Hepatocyte (in vitro differentiated cells): ENCODE results near the gene CCL4. TPM values are rescaled to one million over a fixed set of nuclear protein-coding genes. Genes with fewer than 3 reads are reported as not detected.
A peak's percentile ranks its signal among the peaks of the same experiment; 100 is the strongest.

Experiments
- DNase-seq: peaks from one replicate; pipeline ENCODE4 v3.0.0-alpha.2; 2016; ENCODE audit warnings: low spot score
- H2AFZ ChIP-seq: fragments of 200-600 bp; sonication (generic); 2 replicates; pipeline ENCODE4 v1.6.0; 2016; ENCODE audit warnings: antibody characterized with exemption, mild to moderate bottlenecking
- H3K27ac ChIP-seq: fragments of 200-600 bp; sonication (generic); 2 replicates; pipeline ENCODE4 v1.5.1; 2016; ENCODE audit warnings: mild to moderate bottlenecking
- H3K27me3 ChIP-seq: fragments of 200-600 bp; sonication (generic); 2 replicates; pipeline ENCODE4 v1.6.1; 2016
- H3K36me3 ChIP-seq: fragments of 200-600 bp; sonication (generic); replicated peaks from 2 replicates; pipeline ENCODE4 v1.5.1; 2016; ENCODE audit warnings: low read depth; ENCODE audit not compliant: insufficient read depth
- H3K4me1 ChIP-seq: fragments of 200-600 bp; sonication (generic); 2 replicates; pipeline ENCODE4 v1.5.1; 2016; ENCODE audit warnings: mild to moderate bottlenecking, moderate library complexity; ENCODE audit not compliant: insufficient read depth
- H3K4me2 ChIP-seq: fragments of 200-600 bp; sonication (generic); 2 replicates; pipeline ENCODE4 v1.6.0; 2016
- H3K4me3 ChIP-seq: fragments of 200-600 bp; sonication (generic); 2 replicates; pipeline ENCODE4 v1.5.1; 2016; ENCODE audit warnings: mild to moderate bottlenecking
- H3K79me2 ChIP-seq: fragments of 200-600 bp; sonication (generic); 2 replicates; pipeline ENCODE4 v1.6.0; 2017; ENCODE audit warnings: mild to moderate bottlenecking
- H3K9me2 ChIP-seq: fragments of 200-600 bp; sonication (generic); replicated peaks from 2 replicates; pipeline ENCODE4 v1.6.0; 2017; ENCODE audit warnings: mild to moderate bottlenecking; ENCODE audit not compliant: insufficient read depth
- H3K9me3 ChIP-seq: fragments of 200-600 bp; sonication (generic); 2 replicates; pipeline ENCODE4 v1.5.1; 2016; ENCODE audit warnings: low read depth, mild to moderate bottlenecking
- H4K20me1 ChIP-seq: fragments of 200-600 bp; sonication (generic); 2 replicates; pipeline ENCODE4 v1.6.0; 2016; ENCODE audit warnings: mild to moderate bottlenecking; ENCODE audit not compliant: insufficient read depth, poor library complexity, severe bottlenecking
- EZH2 ChIP-seq: fragments of 200-600 bp; sonication (generic); IDR thresholded peaks from 2 replicates; pipeline ENCODE4 v1.6.1; 2016; ENCODE audit warnings: antibody characterized with exemption, mild to moderate bottlenecking, borderline replicate concordance
- EZH2phosphoT487 ChIP-seq: fragments of 200-600 bp; sonication (generic); IDR thresholded peaks from one replicate; pipeline ENCODE4 v1.6.1; 2018; ENCODE audit warnings: antibody characterized with exemption, mild to moderate bottlenecking, low read depth, moderate library complexity; ENCODE audit not compliant: unreplicated experiment, severe bottlenecking
- WGBS: methylation state at CpG from one replicate; pipeline ENCODE4 v1.1.6; 2016; ENCODE audit warnings: low lambda C conversion rate; ENCODE audit errors: missing lambda C conversion rate; 5-methylcytosine and 5-hydroxymethylcytosine counted together
- polyA plus RNA-seq: library from polyadenylated mRNA; unstranded; fragments of >200 nt; fragmentation: Nextera tagmentation; extraction: Ambion mirVana; gene quantifications from 2 replicates; pipeline ENCODE4 v1.2.1, GENCODE V29; 2016
- small RNA-seq: library from RNA; depleted of rRNA; stranded (forward); fragments of <200 nt; gene quantifications from one replicate; pipeline ENCODE3, GENCODE V24; 2014
- total RNA-seq: library from RNA; depleted of rRNA; stranded (reverse); fragments of >200 nt; gene quantifications from 2 replicates; pipeline ENCODE4 v1.2.3, GENCODE V29; 2014
- TF ChIP-seq, protein P1 (sequence below): fragments of 200-600 bp; sonication (generic); IDR thresholded peaks from 2 replicates; pipeline ENCODE4 v1.5.1; 2016; ENCODE audit warnings: antibody characterized with exemption, mild to moderate bottlenecking; ENCODE audit not compliant: poor library complexity

Gene CCL4
- total and polyA plus RNA-seq, 2 experiments from 2014 or later = 5.8 to 21.1 TPM

GRCh38 chr17:36152639-36153120 is 49.1 kb downstream of the CCL4 start:
- Histone ChIP-seq H3K9me2 (no peaks in the 10 kb centered on the region), H3K36me3 (no peaks in the 10 kb centered on the region), H3K27ac (no peak overlapping the region), H3K4me1 (no peaks in the 10 kb centered on the region), H3K9me3 (no peaks in the 10 kb centered on the region), H4K20me1 (no peaks in the 10 kb centered on the region), H3K79me2 (no peaks in the 10 kb centered on the region), H3K4me2 (no peak overlapping the region), H3K27me3 (peaks cover 14% of the 10 kb centered on the region), H2AFZ (no peak overlapping the region), H3K4me3 (no peak overlapping the region)
- DNase-seq = no peak
- TF ChIP-seq EZH2 = no peak
- TF ChIP-seq EZH2phosphoT487 = no peak
- TF ChIP-seq, protein P1, sequence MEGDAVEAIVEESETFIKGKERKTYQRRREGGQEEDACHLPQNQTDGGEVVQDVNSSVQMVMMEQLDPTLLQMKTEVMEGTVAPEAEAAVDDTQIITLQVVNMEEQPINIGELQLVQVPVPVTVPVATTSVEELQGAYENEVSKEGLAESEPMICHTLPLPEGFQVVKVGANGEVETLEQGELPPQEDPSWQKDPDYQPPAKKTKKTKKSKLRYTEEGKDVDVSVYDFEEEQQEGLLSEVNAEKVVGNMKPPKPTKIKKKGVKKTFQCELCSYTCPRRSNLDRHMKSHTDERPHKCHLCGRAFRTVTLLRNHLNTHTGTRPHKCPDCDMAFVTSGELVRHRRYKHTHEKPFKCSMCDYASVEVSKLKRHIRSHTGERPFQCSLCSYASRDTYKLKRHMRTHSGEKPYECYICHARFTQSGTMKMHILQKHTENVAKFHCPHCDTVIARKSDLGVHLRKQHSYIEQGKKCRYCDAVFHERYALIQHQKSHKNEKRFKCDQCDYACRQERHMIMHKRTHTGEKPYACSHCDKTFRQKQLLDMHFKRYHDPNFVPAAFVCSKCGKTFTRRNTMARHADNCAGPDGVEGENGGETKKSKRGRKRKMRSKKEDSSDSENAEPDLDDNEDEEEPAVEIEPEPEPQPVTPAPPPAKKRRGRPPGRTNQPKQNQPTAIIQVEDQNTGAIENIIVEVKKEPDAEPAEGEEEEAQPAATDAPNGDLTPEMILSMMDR = peak; percentile 7
- WGBS = 91% methylated on average over 8 of the region's 8 CpGs

GRCh38 chr17:36153895-36154610 is 50.4 kb downstream of the CCL4 start:
- TF ChIP-seq, protein P1 = no peak
- TF ChIP-seq EZH2phosphoT487 (no peak), EZH2 (no peak)
- Histone ChIP-seq H2AFZ (no peak overlapping the region), H3K27me3 (peaks cover 14% of the 10 kb centered on the region), H3K9me3 (no peaks in the 10 kb centered on the region), H3K4me1 (no peaks in the 10 kb centered on the region), H3K36me3 (no peaks in the 10 kb centered on the region), H4K20me1 (no peaks in the 10 kb centered on the region), H3K79me2 (no peaks in the 10 kb centered on the region), H3K4me3 (no peak overlapping the region), H3K27ac (no peak overlapping the region), H3K9me2 (no peaks in the 10 kb centered on the region), H3K4me2 (no peak overlapping the region)
- DNase-seq = no peak
- 86% methylated on average over 10 of the region's 10 CpGs for WGBS

Small RNA genes within 50 kb of the gene (small RNA-seq; reads per million reads assigned to genes)
- gene RN7SL301P = not detected

Other genes with a start within 250 kb of the CCL4 start
- not detected in 2 replicates for gene HEATR9, start 234.9 kb upstream of the CCL4 start, total RNA-seq
- gene HEATR9, start 234.9 kb upstream of the CCL4 start, polyA plus RNA-seq = not detected in 2 replicates
- gene CCL5, start 223.5 kb upstream of the CCL4 start, total RNA-seq = 0.72 and 1.4 TPM in 2 replicates
- 0.54 and 1.1 TPM in 2 replicates for gene CCL5, start 223.5 kb upstream of the CCL4 start, polyA plus RNA-seq
- 0.80 and 0.87 TPM in 2 replicates for gene RDM1, start 173.1 kb upstream of the CCL4 start, total RNA-seq
- gene RDM1, start 173.1 kb upstream of the CCL4 start, polyA plus RNA-seq = 2.1 TPM in 1 of 2 replicates, not detected in the other
- not detected in 2 replicates for gene LYZL6, start 160.1 kb upstream of the CCL4 start, total RNA-seq
- not detected in 2 replicates for gene LYZL6, start 160.1 kb upstream of the CCL4 start, polyA plus RNA-seq
- gene CCL16, start 122.3 kb upstream of the CCL4 start, total RNA-seq = not detected in 2 replicates
- gene CCL16, start 122.3 kb upstream of the CCL4 start, polyA plus RNA-seq = not detected in 2 replicates
- gene CCL14, start 117.1 kb upstream of the CCL4 start, total RNA-seq = 0.27 and 1.5 TPM in 2 replicates
- 0.56 and 1.7 TPM in 2 replicates for gene CCL14, start 117.1 kb upstream of the CCL4 start, polyA plus RNA-seq
- 32.0 and 40.1 TPM in 2 replicates for gene CCL15, start 102.3 kb upstream of the CCL4 start, total RNA-seq
- gene CCL15, start 102.3 kb upstream of the CCL4 start, polyA plus RNA-seq = 39.0 and 42.2 TPM in 2 replicates
- not detected in 2 replicates for gene CCL23, start 85.9 kb upstream of the CCL4 start, total RNA-seq
- gene CCL23, start 85.9 kb upstream of the CCL4 start, polyA plus RNA-seq = not detected in 2 replicates
- gene CCL18, start 39.6 kb upstream of the CCL4 start, total RNA-seq = 1.5 and 3.6 TPM in 2 replicates
- 10.2 and 17.6 TPM in 2 replicates for gene CCL18, start 39.6 kb upstream of the CCL4 start, polyA plus RNA-seq
- 9.2 and 12.7 TPM in 2 replicates for gene CCL3, start 13.7 kb upstream of the CCL4 start, total RNA-seq
- gene CCL3, start 13.7 kb upstream of the CCL4 start, polyA plus RNA-seq = 17.0 and 22.2 TPM in 2 replicates
- 2.0 TPM in 1 of 2 replicates, not detected in the other for gene TBC1D3B, start 72.8 kb downstream of the CCL4 start, total RNA-seq
- 4.7 and 7.8 TPM in 2 replicates for gene TBC1D3B, start 72.8 kb downstream of the CCL4 start, polyA plus RNA-seq
- 4.6 and 5.7 TPM in 2 replicates for gene CCL3L1, start 92.9 kb downstream of the CCL4 start, total RNA-seq
- gene CCL3L1, start 92.9 kb downstream of the CCL4 start, polyA plus RNA-seq = 7.1 and 9.6 TPM in 2 replicates
- gene CCL4L2, start 107.2 kb downstream of the CCL4 start, total RNA-seq = 12.2 and 12.8 TPM in 2 replicates
- gene CCL4L2, start 107.2 kb downstream of the CCL4 start, polyA plus RNA-seq = 20.8 and 78.8 TPM in 2 replicates
- gene TBC1D3I, start 160.7 kb downstream of the CCL4 start, total RNA-seq = not detected in 2 replicates
- gene TBC1D3I, start 160.7 kb downstream of the CCL4 start, polyA plus RNA-seq = 0.19 and 0.32 TPM in 2 replicates
- not detected in 2 replicates for gene TBC1D3G, start 220.1 kb downstream of the CCL4 start, total RNA-seq
- not detected in 2 replicates for gene TBC1D3G, start 220.1 kb downstream of the CCL4 start, polyA plus RNA-seq